HK-2 (cell line): Measurements from ENCODE around the gene AFTPH.

Source experiments
- DNase-seq: peaks from one replicate; pipeline ENCODE4 v3.0.0-alpha.2; 2018; ENCODE audit not compliant: unreplicated experiment

Gene AFTPH

DNA sequence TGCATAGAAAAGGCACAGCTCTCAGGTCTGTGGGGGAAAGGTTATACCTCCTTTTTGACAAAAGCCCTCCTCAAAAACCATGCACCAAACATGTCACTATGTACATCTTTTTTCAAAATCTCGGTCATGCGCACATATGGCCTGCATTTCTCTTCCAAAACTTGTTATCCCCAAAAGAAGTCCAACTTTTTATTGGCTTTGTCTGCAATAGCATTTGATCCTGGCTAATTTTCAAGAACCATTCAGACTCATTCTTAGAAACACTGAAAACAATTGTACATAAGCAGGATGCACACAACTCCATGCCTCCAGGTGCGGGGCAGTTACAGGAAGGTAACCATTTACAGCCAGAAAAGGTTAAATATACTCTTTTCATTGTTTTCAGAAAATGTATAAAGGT is 107.6 kb downstream of the AFTPH start:
- no peak for DNase-seq

- no peak for DNase-seq
Observed at GRCh38 chr2:64632835-64633819, 109.0 kb downstream of the AFTPH start.

DNA sequence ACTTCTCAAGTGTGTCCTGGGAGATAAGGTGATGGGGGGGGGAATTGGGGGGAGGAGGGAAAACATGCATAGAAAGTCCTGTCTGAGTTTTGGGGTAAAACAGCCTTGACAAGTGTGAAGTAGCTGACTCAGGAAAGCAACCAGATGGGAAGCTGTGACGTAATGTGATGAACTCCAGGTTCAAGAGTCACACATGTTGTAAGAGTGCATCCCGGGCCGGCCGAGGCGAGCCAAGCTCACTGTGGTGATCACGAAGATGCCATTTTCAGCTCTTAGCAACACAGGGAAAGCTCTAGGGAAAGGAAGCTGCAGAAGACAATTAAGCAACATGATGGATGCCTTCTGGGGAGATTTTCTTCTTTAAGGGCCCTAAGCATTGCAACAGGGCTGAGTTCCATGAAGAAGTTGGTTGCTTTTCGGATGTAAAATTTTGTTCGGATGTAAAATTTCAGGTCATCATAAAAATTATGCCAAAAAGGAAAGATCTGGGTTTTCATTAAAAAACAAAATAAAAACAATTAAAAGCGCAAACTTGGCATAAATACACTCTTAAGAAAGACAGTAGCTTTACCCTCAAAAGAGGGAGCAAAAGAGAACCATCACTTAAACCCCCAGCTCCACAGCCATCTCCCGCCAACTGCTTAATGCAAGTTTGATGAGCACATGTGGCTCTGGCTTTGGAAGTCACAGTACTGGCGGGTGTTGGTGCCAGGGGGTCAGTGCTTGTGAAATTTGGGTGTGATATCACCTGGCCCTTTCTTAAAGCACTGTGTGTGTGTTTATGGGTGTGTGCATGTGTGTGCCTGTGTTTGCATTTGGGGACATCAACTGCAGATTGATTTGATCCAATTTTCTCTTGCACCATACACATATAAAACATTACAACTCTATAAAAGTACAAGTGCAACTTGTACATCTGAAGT is 110.5 kb downstream of the AFTPH start:
- DNase-seq: no peak

- DNase-seq: no peak
Observed at GRCh38 chr2:64635976-64636911, 112.1 kb downstream of the AFTPH start.

DNA sequence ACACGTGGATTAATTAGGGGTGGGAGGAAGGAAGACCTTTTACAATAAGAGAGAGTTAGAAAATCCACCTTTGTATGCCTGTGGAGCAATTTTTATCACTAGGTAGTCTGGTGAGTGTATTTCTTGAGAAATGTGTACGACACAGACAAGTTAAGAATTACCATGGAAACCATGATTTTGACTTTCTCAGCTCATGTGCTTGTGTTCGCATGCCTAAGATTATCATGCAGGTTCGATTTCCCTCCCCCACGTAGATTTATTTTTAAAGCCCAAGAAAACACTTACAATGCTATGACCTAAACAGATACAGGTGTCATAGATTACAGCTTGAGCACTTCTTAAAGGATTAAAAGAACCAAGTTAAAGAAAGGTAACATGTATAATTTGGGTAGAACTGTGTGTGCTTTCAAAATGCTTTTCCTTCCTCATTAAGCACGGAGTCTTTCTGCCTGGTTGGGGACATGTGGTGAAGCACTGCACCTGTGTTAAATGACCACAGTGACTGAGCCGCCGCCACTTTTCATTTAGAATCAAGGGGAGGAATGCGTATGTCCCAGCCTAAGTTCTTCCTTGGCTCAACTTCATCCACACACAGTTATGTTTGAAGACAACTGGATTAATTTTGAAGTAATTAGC is 113.0 kb downstream of the AFTPH start:
- no peak for DNase-seq

DNA sequence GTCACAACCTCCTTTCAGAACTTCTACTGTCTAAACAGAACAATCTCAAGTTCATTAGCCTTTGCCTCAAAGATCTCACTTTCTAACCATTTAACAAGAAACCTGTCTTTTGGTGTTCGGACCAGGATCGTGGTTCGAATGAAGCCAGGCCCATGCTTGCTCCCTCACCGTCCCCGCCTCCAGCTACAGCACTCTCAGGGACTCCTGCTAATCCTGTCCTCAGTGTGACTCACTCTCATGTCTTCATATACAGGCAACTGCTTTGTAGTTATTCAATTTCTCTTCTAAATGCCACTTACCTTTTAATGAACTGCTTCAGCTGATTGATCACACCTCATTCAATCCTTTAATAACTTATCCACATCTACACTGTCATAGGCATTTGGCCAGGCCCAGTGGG is 113.8 kb downstream of the AFTPH start:
- DNase-seq: no peak

- DNase-seq: no peak
Observed at GRCh38 chr2:64638502-64639120, 114.5 kb downstream of the AFTPH start.

DNA sequence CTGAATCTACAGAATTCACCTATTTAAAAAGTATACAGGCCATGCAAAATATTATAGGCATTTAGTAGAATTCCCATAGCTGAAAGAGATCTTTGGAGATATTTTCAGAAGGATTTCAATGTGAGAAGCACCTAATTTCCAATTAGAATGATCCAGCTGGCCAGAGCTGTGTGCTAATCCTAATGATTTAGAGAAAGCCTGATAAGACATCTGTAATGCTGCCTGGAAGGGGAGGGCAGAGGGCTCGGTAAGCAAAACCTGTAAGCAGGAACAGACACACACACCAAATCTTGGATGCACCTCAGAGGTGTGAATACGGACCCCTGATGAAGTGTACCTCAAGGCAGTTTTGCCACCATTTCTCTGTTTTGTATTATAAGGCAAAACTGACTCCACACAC is 115.6 kb downstream of the AFTPH start:
- no peak for DNase-seq

DNA sequence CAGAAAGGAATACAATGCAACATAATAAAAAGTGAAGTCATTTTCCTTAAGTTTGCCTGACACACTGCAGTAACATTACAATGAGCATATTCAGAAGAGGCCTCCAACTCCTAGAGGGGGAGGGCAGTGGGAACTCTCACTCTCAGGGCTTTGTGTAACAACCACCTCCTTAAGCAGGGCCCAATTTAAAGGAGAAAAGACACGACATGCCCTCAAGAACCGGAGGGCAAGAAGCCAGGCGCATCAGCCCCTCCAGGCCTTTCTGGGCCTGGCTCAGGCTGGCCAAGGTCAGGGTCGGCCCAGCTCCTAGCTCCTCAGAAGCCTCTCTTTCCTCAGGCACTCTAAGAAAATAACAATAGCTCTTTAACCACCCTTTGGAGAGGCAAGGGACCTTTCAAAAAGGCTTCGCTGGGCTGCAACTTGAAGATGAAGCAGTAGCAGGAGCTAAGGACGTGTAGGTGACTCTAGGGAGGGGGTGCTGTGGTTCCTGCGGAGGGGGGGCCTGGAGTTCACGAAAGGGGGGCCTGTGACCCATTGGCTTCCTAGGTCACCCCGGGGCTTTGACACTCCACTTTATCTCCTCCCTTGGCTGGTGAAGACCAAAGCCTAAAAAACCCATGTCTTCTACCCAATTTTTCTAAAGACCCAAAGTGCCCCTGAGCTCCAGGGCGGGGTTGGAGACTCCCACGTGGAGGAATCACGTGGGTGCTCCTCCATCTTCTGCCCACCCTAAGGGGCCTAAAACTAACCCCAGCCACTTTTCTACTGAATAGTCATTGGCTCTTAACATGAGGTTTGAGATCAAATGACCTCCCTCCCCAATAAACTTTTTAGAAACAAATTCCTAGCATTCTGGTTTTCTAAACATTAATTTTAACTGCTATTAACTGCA is 116.3 kb downstream of the AFTPH start:
- DNase-seq: no peak

- no peak for DNase-seq
Observed at GRCh38 chr2:64641599-64641998, 117.5 kb downstream of the AFTPH start.
